ENCODE results near the gene BRD2. TPM values are rescaled to one million over a fixed set of nuclear protein-coding genes. Genes with fewer than 3 reads are reported as not detected.
A peak's percentile ranks its signal among the peaks of the same experiment; 100 is the strongest.

BRD2 gene
- total and polyA plus RNA-seq, 11 donors: 56.8 to 107 (median 73.1) TPM

DNA sequence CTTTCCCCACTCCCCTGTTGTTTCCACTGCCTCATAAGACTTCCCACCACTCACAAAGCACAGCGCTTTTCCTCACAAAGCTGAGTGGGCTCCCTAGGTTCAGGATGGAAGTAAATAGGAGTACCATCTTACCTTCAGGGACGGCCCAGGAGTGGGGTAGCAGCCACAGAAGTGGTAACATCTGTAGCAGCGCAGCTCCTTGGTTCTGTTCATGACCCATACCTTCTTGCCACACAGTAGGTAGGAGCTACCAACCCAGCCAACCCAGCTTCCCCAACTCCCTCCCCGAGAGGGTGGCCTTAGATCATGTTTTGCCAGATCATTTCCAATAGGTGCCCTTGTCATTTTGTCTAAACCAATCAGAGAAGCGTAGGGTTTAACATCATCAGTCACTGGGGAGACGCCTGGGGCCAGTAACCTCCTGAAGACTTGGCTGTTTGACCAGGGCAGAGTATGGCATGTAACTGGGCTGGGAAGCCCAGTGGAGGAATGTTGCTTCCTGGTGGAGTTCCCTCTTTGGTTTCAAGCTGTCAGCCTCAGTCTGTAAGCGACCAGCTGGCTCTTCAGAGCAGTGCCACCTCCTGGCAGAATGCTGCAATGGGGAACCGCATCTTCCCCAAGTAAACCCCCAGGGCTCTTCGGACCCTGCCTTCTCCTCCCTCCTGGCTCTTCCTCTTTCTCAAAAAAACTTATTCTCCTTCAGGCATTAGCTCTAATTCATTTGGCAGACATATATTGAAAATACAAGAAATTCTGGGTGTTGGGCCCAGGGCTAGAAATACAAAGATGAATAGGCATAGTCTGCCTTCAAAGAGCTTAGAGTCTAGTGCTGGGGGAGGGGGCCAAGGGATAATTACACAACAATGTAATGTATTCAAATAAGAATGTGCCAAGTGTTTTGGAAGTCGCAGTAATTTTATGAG is 15.3 kb upstream of the BRD2 start, which contains the start of gene HLA-DMA:
Gene HLA-DMA, minus strand, starts transcription at position 281 of the 923 bp plus-strand sequence. Its CDS starts 61 bp downstream, at position 220.
- intact Hi-C loops (cut with DNase I): loop anchor here in 4 of 10 donors (1.0 to 2.0 kb wide), 4 partner anchors 12 to 18 kb away; partner anchors contain the start of gene HLA-DMB (in 1 of the 4)
- DNase-seq (peak; percentile 82 to 89 (median 87)), ATAC-seq (peak; percentile 99 to 100 (median 100))
- peak within 1 kb of the TSS; percentile 11 to 63 (median 43) for H3K4me3 ChIP-seq
- H3K36me3 ChIP-seq: peaks cover 0 to 16% (median 0%) of the 10 kb centered on the region in 9 donors
- no peaks in the 10 kb centered on the region for H3K27me3 ChIP-seq
- H3K9me3 ChIP-seq: no peaks in the 10 kb centered on the region
- WGBS, 4 donors: 29 to 43% (median 38%) methylated on average over 8 to 10 of the region's 10 CpGs
- peaks cover 0 to 71% (median 5%) of the 10 kb centered on the region in 12 donors for H3K4me1 ChIP-seq
- TF ChIP-seq, protein P1, sequence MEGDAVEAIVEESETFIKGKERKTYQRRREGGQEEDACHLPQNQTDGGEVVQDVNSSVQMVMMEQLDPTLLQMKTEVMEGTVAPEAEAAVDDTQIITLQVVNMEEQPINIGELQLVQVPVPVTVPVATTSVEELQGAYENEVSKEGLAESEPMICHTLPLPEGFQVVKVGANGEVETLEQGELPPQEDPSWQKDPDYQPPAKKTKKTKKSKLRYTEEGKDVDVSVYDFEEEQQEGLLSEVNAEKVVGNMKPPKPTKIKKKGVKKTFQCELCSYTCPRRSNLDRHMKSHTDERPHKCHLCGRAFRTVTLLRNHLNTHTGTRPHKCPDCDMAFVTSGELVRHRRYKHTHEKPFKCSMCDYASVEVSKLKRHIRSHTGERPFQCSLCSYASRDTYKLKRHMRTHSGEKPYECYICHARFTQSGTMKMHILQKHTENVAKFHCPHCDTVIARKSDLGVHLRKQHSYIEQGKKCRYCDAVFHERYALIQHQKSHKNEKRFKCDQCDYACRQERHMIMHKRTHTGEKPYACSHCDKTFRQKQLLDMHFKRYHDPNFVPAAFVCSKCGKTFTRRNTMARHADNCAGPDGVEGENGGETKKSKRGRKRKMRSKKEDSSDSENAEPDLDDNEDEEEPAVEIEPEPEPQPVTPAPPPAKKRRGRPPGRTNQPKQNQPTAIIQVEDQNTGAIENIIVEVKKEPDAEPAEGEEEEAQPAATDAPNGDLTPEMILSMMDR (IDR thresholded peaks at IDR 0.05): peak; percentile 65 to 93 (median 81)
- peak in 1 of 2 donors; percentile 73 for TF ChIP-seq POLR2A (IDR thresholded peaks at IDR 0.05)
- peak within 1 kb of the TSS; percentile 34 to 94 (median 78) for H3K27ac ChIP-seq

DNA sequence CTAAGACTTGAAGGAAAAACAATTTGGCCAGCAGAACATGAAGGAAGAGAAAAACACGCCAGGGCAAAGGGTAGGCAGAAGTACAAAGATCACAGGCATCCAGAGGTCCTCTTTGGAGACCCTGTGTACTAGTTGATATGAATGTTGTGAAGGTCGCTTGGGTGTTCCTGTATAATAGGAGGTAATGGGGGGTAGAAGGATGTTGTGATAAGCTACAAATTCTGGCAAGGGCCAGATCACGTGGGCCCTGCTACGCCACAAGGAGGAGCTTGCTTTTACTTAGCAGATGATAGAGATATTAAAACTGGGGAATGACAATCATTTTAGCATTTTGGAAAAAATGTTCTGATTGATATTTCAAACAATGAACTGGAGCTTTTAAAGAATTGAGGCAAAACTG is 14.6 kb upstream of the BRD2 start:
- intact Hi-C loops (cut with DNase I): loop anchor here in 4 of 10 donors (1.0 to 2.0 kb wide), 4 partner anchors 12 to 19 kb away; partner anchors contain the start of gene HLA-DMB (in 1 of the 4)
- ATAC-seq: no peak
- TF ChIP-seq, protein P1 (IDR thresholded peaks at IDR 0.05): no peak
- TF ChIP-seq POLR2A (IDR thresholded peaks at IDR 0.05): no peak
- Histone ChIP-seq H3K4me1 (peaks cover 0 to 64% (median 5%) of the 10 kb centered on the region in 12 donors), H3K4me3 (no peak overlapping the region), H3K36me3 (peaks cover 0 to 16% (median 0%) of the 10 kb centered on the region in 9 donors), H3K27me3 (no peaks in the 10 kb centered on the region), H3K9me3 (no peaks in the 10 kb centered on the region), H3K27ac (peak overlapping the region in 5 of 12 donors; percentile 47 to 94 (median 83))
- DNase-seq: no peak
- 71 to 79% (median 78%) methylated on average over 4 of the region's 4 CpGs for WGBS, 4 donors

DNA sequence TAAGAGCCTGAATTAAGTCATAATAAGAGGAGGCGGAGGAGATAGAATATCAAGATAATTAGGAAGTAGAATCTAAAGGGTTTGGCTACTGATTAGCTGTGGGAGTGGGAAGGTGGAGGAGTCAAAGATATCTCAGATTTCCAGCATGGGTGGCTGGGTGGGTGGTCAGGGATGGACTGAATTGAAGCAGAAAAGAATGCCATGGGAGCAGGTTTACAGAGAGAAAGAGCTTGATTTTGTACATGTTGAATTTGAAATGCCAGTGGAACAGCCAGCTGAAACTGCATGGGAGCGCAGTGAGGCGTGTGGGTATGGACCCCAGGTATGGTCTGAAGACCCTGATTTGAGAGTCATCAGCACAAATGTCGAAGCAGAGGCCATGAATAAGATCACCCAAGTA is 14.1 kb upstream of the BRD2 start:
- intact Hi-C loops (cut with DNase I): no loop called here

More for the DNA sequence above, 14.1 kb upstream of the BRD2 start:
- H3K36me3 ChIP-seq: peaks cover 0 to 11% (median 0%) of the 10 kb centered on the region in 9 donors
- peak overlapping the region in 1 of 12 donors; percentile 94 for H3K27ac ChIP-seq
- ATAC-seq (no peak), DNase-seq (no peak)
- no peak overlapping the region for H3K4me3 ChIP-seq
- 90 to 94% (median 93%) methylated on average over 4 of the region's 4 CpGs for WGBS, 4 donors
- no peaks in the 10 kb centered on the region for H3K27me3 ChIP-seq
- TF ChIP-seq, protein P1 (IDR thresholded peaks at IDR 0.05): no peak
- no peak for TF ChIP-seq POLR2A (IDR thresholded peaks at IDR 0.05)
- peaks cover 0 to 59% (median 5%) of the 10 kb centered on the region in 12 donors for H3K4me1 ChIP-seq
- H3K9me3 ChIP-seq: no peaks in the 10 kb centered on the region

Data from heart left ventricle (tissue), 16 donors.